HG02970 (cell line): ENCODE data around the gene MAP3K4.
"Not testable (repeated sequence)": the region's sequence is repeated elsewhere in the genome, so short reads cannot be mapped to it uniquely, and the experiment has no call there.

Source experiments
- ATAC-seq: cut with Tn5 transposase; IDR thresholded peaks from one replicate; pipeline ENCODE4 v1.9.1; 2021; ENCODE audit warnings: mild to moderate bottlenecking, moderate library complexity, moderate number of reproducible peaks; ENCODE audit not compliant: unreplicated experiment, low FRiP score

The MAP3K4 gene

DNA sequence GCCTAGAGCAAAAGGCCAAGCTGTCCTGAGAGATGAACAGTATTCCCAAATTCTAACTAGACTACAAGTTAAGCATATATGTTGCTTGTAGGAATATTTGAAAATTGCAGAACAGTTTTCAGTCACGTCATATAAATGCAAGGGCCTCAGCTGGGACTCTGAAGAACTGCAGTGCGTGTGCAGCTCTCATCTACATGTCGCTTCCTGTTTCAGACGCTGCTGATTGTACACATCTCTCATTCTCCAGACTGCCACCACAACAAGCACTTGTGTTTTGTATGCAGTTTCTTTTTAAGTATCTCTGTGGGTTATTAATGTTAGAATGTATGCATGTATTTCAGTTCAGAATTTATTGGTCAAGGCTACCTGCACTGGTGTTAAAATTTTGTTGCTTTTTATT is 119.7 kb downstream of the MAP3K4 start:
- ATAC-seq, result no peak

DNA sequence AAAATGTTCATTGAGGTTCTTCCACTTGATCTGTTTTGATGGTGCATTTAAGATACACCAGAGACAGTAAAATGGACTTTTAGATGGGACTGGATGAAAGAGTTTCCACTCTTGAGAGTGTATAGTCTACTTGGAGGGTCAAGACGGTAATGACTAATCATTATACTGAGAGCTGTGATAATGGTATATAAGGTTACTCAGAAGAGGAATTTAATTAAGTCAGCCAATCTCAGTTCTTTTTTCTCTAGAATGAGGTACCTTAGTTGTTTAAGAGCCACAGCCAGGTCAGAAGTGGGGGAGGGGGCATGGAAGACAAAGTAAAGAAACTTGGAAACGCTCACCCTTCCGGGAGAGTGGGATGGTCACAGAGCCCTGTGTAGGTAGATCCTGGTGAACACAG is 123.9 kb downstream of the MAP3K4 start:
- no peak for ATAC-seq

DNA sequence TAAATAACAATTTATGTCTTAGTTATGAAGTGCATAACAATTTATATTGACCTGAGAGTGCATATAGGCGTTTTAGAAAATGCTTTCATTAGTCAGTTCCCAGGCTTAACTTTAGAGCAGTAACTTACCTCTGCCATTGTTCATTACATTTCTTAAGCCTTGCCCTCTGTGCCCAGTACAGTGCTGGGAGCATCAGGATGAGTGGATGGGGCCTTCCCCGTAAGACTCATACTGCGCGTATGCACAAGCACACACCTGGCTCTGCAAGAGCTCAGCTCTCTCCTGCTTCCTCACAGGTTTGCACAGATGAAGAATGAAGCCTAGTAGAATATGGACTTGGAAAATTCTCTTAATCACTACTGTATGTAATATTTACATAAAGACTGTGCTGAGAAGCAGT is 125.0 kb downstream of the MAP3K4 start:
- no peak for ATAC-seq

DNA sequence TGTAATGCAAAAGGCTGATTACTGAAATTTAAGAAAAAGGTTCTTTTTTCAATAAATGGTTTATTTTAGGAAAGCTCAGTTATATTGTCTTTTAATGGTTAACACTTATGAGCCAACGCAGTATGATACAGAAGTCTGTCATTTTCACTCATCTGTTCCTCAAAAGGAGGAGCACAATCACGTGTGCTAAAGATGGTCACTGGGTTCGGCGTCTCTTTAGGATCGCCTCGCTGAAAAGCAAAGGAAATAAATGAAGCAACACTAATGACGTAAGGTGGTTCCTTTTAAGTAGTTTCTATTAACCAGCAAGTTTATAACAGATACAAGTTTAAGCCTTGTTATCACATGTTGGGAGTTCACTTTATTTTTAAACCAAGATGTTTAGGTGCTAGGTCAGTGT is 125.7 kb downstream of the MAP3K4 start:
- ATAC-seq, result no peak

DNA sequence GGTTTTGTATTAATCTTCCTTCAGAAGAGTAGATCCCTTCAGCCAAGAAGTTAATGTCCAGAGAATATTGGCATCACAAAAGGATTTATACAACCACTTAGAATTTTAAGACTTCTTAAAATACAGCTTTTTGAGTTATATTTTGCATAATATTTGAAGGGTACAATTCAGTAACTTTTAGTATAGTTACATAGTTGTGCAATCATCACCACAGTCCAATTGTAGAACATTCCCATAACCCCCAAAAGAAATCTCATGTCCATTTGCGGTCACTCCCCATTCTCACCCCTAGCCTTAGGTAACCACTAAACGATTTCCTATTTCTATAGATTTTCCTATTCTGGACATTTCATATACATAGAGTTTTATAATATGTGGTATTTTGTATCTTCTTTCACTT is 126.4 kb downstream of the MAP3K4 start:
- ATAC-seq, result no peak

DNA sequence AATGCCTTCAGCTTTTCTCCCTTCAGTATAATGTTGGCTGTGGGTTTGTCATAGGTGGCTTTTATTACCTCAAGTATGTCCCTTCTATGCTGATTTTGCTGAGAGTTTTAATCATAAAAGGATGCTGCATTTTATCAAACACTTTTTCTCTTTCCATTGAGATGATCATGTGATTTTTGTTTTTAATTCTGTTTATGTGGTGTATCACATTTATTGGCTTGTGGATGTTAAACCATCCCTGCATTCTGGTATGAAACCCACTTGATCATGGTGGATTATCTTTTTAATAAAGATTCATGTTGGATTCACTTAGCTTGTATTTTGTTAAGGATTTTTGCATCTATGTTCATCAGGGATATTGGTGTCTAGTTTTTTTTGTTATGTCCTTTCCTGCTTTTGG is 131.8 kb downstream of the MAP3K4 start:
- ATAC-seq, result not testable (repeated sequence)

DNA sequence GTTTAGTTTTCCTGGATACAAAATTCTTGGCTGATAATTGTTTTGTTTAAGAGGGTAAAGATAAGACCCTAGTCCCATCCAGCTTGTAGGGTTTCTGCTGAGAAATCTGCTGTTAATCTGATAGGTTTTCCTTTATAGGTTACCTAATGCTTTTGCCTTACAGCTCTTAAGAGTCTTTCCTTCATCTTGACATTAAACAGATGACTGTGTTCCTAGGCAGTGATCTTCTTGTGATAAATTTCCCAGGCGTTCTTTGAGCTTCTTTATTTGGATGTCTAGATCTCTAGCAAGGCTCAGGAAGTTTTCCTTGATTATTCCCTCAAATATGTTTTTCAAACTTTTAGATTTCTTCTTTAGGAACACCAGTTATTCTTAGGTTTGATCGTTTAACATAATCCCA is 134.0 kb downstream of the MAP3K4 start:
- ATAC-seq, result no peak

DNA sequence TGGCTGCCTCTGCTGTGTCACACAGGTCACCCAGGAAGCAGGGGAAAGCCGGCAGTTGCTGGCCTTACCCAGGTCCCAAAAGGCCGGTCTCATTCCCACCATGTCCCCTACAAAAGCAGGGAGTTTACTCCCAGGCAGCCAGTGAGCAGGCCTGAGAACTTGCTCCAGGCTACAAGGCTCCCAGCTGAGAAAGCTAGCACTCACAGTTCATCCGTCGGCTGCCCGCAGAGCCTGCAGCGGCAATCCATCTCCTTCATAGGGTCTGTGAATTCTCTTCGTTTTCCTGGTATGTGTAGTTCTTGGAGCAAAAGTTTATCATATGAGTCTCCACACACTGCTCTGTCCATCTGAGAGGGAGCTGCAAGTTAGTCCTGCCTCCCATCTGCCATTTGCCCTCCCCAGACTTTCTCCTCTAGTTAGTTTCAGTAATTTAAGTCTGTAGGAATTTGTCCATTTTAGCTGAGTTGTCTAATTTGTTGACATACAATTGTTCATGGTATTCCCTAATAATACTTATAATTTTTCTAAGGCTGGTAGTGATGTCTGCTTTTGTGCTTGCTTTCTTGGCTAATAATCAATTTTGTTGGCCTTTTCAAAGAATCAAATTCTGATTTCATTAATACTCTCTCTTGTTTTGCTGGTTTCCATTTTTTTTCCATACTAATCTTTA is 135.6 kb downstream of the MAP3K4 start:
- no peak for ATAC-seq

DNA sequence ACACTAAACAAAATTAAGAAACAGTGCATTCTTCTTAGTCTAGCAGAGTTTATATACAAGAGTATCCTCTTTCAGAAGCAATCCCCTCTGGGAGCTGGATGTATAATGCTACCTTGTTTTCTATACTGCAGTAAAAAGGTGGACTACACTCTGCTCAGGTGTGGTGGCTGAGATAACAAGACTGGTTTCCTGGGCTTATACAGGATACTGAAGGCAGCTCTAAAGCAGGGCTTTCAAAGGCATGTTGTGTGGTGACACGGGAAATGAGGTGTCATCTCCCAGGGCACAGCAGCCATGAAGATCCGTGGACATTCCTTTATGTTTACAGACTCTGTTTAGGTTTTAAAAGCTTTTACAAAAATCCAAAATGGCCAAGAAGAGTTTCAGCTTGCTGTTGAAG is 136.7 kb downstream of the MAP3K4 start:
- ATAC-seq, result no peak

DNA sequence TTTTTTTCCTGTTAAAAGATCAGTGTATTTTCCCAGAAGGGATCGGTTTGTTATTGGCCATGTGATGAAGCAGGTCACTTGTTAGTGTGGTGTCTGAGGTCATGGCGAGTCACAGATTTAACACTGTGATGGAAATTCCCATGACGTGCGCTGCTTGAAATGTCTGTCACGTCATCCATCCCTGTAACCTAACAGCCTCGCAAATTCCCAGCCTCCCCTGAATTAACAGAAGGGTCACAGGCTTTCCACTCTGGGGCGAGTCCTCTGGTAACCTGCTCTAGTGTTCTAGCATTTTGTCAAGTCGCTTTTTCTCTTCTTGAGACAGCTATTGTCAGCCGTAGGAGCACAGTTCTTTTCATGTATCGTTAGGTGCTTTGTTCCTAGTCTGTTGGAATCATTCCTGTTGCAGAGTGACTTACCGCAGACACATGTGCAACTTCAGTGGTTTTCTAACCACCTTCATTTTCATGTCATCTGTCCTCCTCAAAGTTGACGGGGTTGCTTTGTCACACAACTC is 137.2 kb downstream of the MAP3K4 start:
- no peak for ATAC-seq

DNA sequence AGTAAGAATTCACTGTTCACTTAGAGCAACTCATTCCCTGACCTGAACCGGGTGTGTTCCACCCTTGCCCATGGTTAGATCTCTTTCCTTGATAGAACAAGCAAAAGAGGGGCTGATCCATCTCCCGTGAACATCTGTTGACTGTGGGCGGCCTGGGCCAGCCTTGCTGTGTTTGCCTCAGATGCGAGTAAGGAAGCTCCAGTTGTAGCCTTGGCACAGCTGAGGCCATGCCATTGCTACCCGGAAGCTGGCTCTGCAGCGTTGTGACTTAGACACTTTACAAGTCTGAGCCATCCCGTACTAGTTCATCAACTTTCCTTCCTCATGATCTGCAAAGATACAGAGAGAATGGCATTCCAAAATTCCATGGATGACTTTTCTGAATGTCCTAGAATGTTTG is 139.0 kb downstream of the MAP3K4 start:
- no peak for ATAC-seq

DNA sequence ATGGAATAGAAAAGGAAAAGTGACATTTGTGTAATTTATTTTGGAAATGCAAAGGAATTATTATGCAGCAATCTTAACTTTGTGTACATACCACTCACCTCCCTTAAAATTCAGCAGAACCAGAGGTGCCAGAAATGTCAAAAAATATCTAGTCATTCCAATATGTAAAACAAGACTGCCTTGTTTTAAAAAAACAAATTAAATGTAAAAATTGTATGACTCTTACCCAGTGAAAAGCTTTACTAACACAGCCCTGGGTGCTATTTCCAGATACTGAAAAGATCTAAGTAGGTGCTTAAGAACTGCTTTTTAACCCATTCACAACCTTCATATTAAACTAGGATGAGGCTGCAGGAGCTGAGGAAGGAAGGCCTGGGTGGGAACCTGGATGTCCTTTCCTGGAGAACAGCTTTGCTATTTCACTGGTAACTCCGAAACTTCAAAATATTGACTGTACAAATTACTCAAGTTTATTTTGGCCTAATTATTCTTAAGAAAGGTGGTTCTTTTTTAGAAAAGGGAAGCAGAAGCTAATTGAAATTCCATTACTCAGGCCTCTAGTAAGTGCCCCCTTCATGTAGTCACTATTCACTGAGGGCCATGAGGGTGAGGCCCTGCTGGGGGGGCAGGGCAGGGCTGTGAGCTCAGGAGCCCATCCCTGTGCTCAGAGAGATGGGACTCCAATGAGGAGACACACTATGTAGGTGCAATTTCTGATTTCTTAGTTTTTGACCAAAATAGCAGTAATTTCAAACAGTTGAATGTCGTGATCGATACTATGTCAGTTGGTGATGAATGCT is 139.6 kb downstream of the MAP3K4 start:
- ATAC-seq, result no peak

DNA sequence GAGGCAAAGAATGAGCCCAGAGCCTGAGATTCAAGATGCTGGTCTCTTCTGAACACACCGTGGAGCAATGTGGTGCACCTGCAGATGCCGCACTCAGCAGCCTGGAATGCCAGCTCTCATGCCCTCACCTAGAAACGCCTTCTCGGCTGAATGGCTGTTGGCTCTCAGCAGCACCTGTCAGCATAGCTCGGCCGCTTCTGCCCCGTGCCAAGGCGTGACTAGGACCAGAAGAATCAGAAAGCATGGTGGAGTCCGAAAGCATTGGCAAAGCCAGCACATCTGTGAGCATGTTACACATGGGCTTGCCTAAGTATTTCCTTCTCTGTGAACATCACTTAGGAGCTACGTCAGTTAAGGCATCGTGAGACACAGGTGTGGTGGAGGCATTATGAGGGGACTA is 140.8 kb downstream of the MAP3K4 start:
- no peak for ATAC-seq

DNA sequence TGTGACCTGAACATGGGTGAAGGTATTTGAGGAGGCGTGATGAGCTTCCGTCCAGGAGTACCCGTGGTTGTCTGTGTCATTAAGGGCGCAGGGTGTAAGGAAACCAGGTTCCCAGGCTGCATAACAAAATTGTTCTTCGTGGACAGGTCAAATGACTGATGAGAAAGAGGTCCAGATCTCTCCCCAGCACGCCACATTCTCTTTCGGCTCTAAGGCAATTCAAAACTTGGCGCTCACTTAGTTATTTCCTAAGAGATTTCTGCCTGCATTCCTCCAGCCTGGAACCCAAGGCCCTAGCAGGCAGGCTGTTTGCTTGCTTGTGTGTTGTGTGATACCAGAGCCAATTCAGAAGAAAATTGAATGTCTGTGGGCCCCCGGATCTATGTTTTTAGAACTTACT is 142.4 kb downstream of the MAP3K4 start:
- ATAC-seq, result no peak

DNA sequence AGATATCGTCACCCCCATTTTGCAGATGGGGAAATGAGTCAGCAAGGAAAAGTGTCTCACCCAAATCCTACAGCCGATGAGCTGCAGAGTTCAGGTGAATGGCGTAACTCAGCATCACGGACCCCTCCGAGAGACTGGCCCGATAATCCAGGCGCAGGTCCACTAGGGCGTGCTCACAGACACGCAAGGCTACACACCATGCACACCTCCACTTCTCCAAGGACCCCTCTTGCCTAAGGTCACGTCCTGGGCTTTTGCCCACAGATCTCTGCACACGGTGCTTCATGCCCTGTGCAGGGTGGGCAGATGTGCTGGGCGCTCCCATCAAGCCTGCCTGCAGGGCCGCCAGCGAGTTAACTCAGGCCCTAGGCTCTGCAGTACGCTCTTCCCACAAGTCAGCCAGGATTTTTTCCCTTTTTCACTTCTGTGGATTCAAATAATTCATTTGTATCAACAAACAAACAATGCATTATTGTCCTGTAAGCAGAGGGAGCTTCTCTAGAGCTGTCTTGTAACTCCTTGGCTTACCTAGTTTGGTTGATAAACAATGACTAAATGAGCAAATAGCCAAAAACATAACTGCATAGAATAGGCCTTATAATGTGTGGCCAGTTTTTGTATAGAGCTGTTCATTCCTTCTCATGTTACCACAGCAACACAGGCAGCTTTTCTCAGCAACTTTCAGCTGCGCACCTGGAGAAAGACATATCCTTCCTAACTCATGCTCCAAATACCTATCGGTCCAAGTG is 143.2 kb downstream of the MAP3K4 start:
- ATAC-seq, result no peak

DNA sequence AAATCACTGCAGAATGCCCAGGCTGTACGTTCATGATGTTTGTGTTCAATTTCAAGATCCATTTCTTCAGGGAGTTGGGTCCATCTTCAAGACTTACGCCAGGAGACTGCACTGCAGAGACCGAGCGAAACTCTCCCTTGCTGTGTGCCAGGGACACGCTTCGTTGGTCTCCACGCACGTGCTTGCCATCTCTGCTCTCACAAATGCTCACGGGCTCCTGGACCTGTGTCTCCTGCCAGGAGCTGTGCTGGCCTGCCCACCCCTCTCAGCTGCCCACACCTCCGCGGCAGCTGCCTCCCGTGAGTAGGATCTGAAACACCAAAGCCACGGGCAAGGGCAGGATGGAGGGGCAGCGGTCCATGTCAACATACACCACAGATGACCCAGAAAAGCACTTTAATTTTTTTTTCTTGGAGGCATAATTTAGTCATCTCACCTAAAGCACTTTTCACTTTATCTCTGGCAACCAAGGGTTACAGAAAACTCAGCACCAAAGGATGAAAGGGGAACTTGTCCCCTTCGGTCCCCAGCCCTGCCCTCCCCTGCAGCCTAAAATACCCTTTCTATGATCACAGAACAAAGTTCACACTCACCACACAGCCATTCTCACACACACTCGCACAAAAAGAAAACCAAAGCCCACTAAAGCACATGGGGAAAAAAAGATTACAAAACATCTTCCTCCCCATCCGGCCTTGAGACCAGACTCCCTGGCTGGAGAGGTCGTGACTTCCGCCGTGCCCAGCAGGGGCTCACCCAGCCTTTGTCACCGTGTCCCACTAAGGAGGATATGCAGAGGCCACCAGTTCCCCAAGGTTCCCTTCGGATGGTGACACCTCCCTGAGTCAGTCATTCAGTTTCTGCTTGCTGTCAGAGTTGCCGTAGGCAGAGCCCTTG is 144.4 kb downstream of the MAP3K4 start:
- ATAC-seq, result no peak

DNA sequence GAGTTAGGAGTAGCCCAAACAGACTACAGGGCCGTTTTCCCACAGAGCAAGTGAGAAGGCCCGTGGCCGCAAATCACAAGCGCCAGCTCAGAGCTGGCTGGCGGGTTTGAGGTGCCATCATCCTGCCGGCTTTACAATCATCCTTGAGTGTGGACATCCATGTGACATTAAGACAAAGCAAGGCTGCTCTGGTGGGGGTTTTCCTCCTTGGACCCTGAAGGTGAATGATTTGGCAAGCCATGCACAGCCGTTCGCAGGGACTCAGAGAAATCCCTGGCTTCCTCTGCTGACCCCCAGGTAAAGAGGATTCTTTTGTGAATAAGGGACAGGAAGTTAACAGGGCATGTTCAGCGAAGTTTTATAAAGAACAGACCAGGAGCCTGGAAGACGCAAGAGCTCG is 145.1 kb downstream of the MAP3K4 start:
- ATAC-seq, result no peak

DNA sequence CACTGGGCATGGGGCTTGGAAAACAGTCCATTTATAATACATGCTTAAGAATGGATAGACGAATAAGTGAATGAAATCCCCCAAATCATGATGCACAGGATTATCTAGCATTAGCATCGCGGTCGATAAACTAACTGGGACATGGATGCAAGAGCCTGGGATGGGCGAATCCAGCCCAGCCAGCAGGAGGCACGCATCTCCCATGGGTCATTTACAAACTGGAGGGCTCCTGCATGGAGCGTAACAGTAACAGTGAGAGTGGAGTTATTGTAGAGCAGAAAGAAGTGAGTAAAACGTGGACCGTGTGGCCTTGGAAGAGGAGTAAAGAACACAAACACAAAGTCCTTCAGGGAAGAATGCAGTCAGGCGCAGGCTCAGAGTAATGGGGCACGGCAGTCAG is 145.8 kb downstream of the MAP3K4 start:
- ATAC-seq, result no peak

DNA sequence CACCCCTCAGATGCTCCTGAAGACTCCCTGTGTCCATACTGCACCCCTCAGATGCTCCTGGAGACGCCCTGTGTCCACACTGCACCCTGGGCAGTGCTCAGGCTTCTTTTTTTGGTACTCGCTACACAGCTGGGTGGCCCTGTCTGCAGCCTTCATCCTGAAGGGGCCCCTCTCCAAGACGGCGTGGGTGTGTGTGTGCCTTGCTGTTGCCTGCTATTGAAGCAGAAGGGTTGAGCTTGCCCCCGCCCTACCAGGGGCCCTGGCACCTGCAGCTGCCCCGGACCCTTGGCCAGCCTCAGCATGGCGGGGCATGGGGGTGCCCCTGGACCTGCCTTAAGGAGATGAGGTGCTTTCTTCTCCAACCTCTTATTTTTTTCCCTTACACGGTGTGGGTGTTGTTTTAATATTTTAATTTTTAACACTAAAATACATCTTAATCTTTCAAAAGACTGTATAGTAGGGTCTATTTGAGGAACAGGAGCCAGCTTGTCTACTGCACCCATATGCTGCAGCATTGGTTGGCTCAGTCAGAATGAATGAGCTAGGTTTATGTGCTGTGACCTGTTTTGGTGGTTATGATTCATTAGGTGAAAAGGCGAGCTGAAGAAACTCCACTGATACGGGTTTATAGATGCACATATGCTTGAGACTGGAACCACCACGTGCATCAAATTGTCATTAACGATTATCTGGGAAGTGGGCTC is 146.4 kb downstream of the MAP3K4 start:
- no peak for ATAC-seq
